H9 (cell line): ENCODE results near the gene BCL11B. TPM values are rescaled to one million over a fixed set of nuclear protein-coding genes. Genes with fewer than 3 reads are reported as not detected.

Source experiments
- DNase-seq: peaks from one replicate; pipeline ENCODE4 v3.0.0-alpha.2; 2017
- H2AFZ ChIP-seq: one replicate; pipeline ENCODE4 v1.6.1; 2013; ENCODE audit warnings: mild to moderate bottlenecking, low read length, control low read depth, moderate library complexity
- H2AK5ac ChIP-seq: 2 replicates; pipeline ENCODE4 v1.6.1; 2013; ENCODE audit warnings: low read length, control low read depth, mixed read lengths; ENCODE audit not compliant: insufficient read length
- H2BK120ac ChIP-seq: one replicate; pipeline ENCODE4 v1.6.1; 2013; ENCODE audit warnings: low read depth, mild to moderate bottlenecking, low read length, control low read depth, inconsistent platforms; ENCODE audit not compliant: poor library complexity, severe bottlenecking
- H2BK12ac ChIP-seq: 2 replicates; pipeline ENCODE4 v1.6.1; 2013; ENCODE audit warnings: low read length, control low read depth, mixed read lengths, low read depth; ENCODE audit not compliant: insufficient read length
- H2BK15ac ChIP-seq: 2 replicates; pipeline ENCODE4 v1.6.1; 2013; ENCODE audit warnings: low read depth, low read length, control low read depth
- H2BK20ac ChIP-seq: one replicate; pipeline ENCODE4 v1.6.1; 2013; ENCODE audit warnings: low read depth, mild to moderate bottlenecking, low read length, control low read depth, inconsistent platforms; ENCODE audit not compliant: poor library complexity, severe bottlenecking
- H2BK5ac ChIP-seq: 2 replicates; pipeline ENCODE4 v1.6.1; 2013; ENCODE audit warnings: low read length, control low read depth, mixed read lengths; ENCODE audit not compliant: insufficient read length
- H3K14ac ChIP-seq: 2 replicates; pipeline ENCODE4 v1.6.1; 2013; ENCODE audit warnings: low read length, control low read depth; ENCODE audit not compliant: insufficient read depth
- H3K18ac ChIP-seq: 2 replicates; pipeline ENCODE4 v1.6.1; 2013; ENCODE audit warnings: low read depth, mild to moderate bottlenecking, mixed read lengths, low read length, control low read depth; ENCODE audit not compliant: insufficient read length
- H3K23ac ChIP-seq: 2 replicates; pipeline ENCODE4 v1.6.1; 2013; ENCODE audit warnings: low read length, control low read depth, mixed read lengths, low read depth; ENCODE audit not compliant: insufficient read length
- H3K23me2 ChIP-seq: 2 replicates; pipeline ENCODE4 v1.6.1; 2013; ENCODE audit warnings: low read depth, mild to moderate bottlenecking, mixed read lengths, low read length, control low read depth; ENCODE audit not compliant: insufficient read length, poor library complexity, severe bottlenecking
- H3K27ac ChIP-seq: 2 replicates; pipeline ENCODE4 v1.5.1; 2013; ENCODE audit warnings: low read length, control low read depth, mixed read lengths, low read depth; ENCODE audit not compliant: insufficient read length
- H3K27me3 ChIP-seq: 2 replicates; pipeline ENCODE4 v1.6.1; 2013; ENCODE audit warnings: low read length, control low read depth, inconsistent platforms; ENCODE audit not compliant: insufficient read depth
- H3K4ac ChIP-seq: 2 replicates; pipeline ENCODE4 v1.6.1; 2013; ENCODE audit warnings: low read depth, mild to moderate bottlenecking, control low read depth, inconsistent platforms, low read length, moderate library complexity
- H3K4me1 ChIP-seq: 2 replicates; pipeline ENCODE4 v1.6.1; 2013; ENCODE audit warnings: low read length, control low read depth, inconsistent platforms; ENCODE audit not compliant: insufficient read depth
- H3K4me2 ChIP-seq: 2 replicates; pipeline ENCODE4 v1.6.1; 2013; ENCODE audit warnings: low read length, control low read depth, mixed read lengths; ENCODE audit not compliant: insufficient read length, insufficient read depth
- H3K56ac ChIP-seq: 2 replicates; pipeline ENCODE4 v1.6.1; 2013; ENCODE audit warnings: low read depth, mild to moderate bottlenecking, mixed read lengths, low read length, control low read depth; ENCODE audit not compliant: insufficient read length
- H3K79me1 ChIP-seq: 2 replicates; pipeline ENCODE4 v1.6.1; 2013; ENCODE audit warnings: low read depth, mild to moderate bottlenecking, moderate library complexity, low read length, control low read depth, inconsistent platforms; ENCODE audit not compliant: insufficient read depth, poor library complexity, severe bottlenecking
- H3K79me2 ChIP-seq: 2 replicates; pipeline ENCODE4 v1.6.1; 2013; ENCODE audit warnings: low read length, control low read depth, inconsistent platforms; ENCODE audit not compliant: insufficient read depth
- H3K9ac ChIP-seq: 2 replicates; pipeline ENCODE4 v1.6.1; 2013; ENCODE audit warnings: low read length, control low read depth, mixed read lengths; ENCODE audit not compliant: insufficient read length; ENCODE audit errors: extremely low read depth
- H3K9me3 ChIP-seq: one replicate; pipeline ENCODE4 v1.6.1; 2013; ENCODE audit warnings: low read depth, low read length, inconsistent platforms; ENCODE audit not compliant: control insufficient read depth
- H3T11ph ChIP-seq: one replicate; pipeline ENCODE4 v1.6.1; 2013; ENCODE audit warnings: mild to moderate bottlenecking, low read length, control low read depth, inconsistent platforms
- H4K20me1 ChIP-seq: one replicate; pipeline ENCODE4 v1.6.1; 2013; ENCODE audit not compliant: control insufficient read depth, insufficient read length, insufficient read depth
- H4K5ac ChIP-seq: 2 replicates; pipeline ENCODE4 v1.6.1; 2013; ENCODE audit warnings: low read depth, mild to moderate bottlenecking, mixed read lengths, low read length, control low read depth; ENCODE audit not compliant: insufficient read length
- H4K8ac ChIP-seq: replicated peaks from 2 replicates; pipeline ENCODE4 v1.6.1; 2013; ENCODE audit warnings: low read length, control low read depth, mixed read lengths, low read depth; ENCODE audit not compliant: insufficient read length
- H4K91ac ChIP-seq: 2 replicates; pipeline ENCODE4 v1.6.1; 2013; ENCODE audit warnings: low read depth, mild to moderate bottlenecking, moderate library complexity, mixed read lengths, low read length, control low read depth; ENCODE audit not compliant: insufficient read length
- H3K27ac Mint-ChIP-seq, 3 experiments: 2 replicates in 2 of 3; 3 replicates in 1 of 3; pipeline ENCODE4 v1.8.0; 2020 to 2021; ENCODE audit warnings: mixed read lengths in 3 of 3, mild to moderate bottlenecking in 1 of 3, moderate library complexity in 1 of 3
- H3K27me3 Mint-ChIP-seq: 2 replicates; pipeline ENCODE4 v1.8.0; 2021; ENCODE audit warnings: low read depth, mild to moderate bottlenecking, moderate library complexity, mixed read lengths
- H3K36me3 Mint-ChIP-seq, 3 experiments: 2 replicates in 2 of 3; 3 replicates in 1 of 3; pipeline ENCODE4 v1.8.0; 2020 to 2021; ENCODE audit warnings: low read depth in 3 of 3, mixed read lengths in 3 of 3; ENCODE audit not compliant: insufficient read depth in 1 of 3
- H3K4me1 Mint-ChIP-seq, 2 experiments: 2 replicates each; pipeline ENCODE4 v1.8.0; 2020; ENCODE audit warnings: mixed read lengths in 2 of 2
- H3K4me3 Mint-ChIP-seq, 2 experiments: 2 replicates in 1 of 2; 3 replicates in 1 of 2; pipeline ENCODE4 v1.8.0; 2020 to 2021; ENCODE audit warnings: mild to moderate bottlenecking in 2 of 2, mixed read lengths in 2 of 2, moderate library complexity in 1 of 2
- H3K9me3 Mint-ChIP-seq, 2 experiments: 2 replicates in 1 of 2; 3 replicates in 1 of 2; pipeline ENCODE4 v1.8.0; 2020; ENCODE audit warnings: mild to moderate bottlenecking in 2 of 2, mixed read lengths in 2 of 2, moderate library complexity in 1 of 2
- CTCF ChIP-seq: fragments of 200-600 bp; sonication (generic); conservative IDR thresholded peaks from 3 replicates; pipeline ENCODE4 v1.8.0; 2021; ENCODE audit warnings: antibody characterized with exemption, mild to moderate bottlenecking
- WGBS: extraction: QIAGEN DNeasy Blood & Tissue Kit; methylation state at CpG from one replicate; pipeline ENCODE4 v1.1.7; 2013; ENCODE audit warnings: missing lambda C conversion rate, low lambda C conversion rate, mixed read lengths; ENCODE audit not compliant: insufficient read length; ENCODE audit errors: extremely low coverage; 5-methylcytosine and 5-hydroxymethylcytosine counted together
- total RNA-seq: library from RNA; stranded (reverse); gene quantifications from 2 replicates; pipeline ENCODE4 v1.2.1, GENCODE V29; 2021

Gene BCL11B
- total RNA-seq, 1 experiment from 2014 or later, result 4.9 TPM

GRCh38 chr14:99209409-99209808 is 62.6 kb downstream of the BCL11B start:
- no peak overlapping the region for H4K8ac ChIP-seq

More at GRCh38 chr14:99209409-99209808, 62.6 kb downstream of the BCL11B start:
- no peak overlapping the region for H2BK20ac ChIP-seq
- H3K79me2 ChIP-seq, result no peaks in the 10 kb centered on the region; the same call in 1 of the 2 replicates
- no peak overlapping the region for H3K27ac ChIP-seq
- no peaks in the 10 kb centered on the region for H3K4me1 ChIP-seq
- H3K56ac ChIP-seq, result no peak overlapping the region
- DNase-seq, result no peak
- H3K9ac ChIP-seq, result no peak overlapping the region
- H3K9me3 ChIP-seq, result no peaks in the 10 kb centered on the region
- Mint-ChIP-seq H3K4me3 (no peak overlapping the region), H3K4me1 (peaks cover 0 to 11% of the 10 kb centered on the region in 2 experiments; a peak in 2 of 4 replicates), H3K9me3 (no peaks in the 10 kb centered on the region), H3K36me3 (no peaks in the 10 kb centered on the region; a peak in 2 of 7 replicates), H3K27me3 (no peaks in the 10 kb centered on the region), H3K27ac (peak overlapping the region in 2 of 3 experiments; percentile 57 to 70; a peak in 2 of 7 replicates)
- H2BK15ac ChIP-seq, result no peak overlapping the region
- H3K4me2 ChIP-seq, result no peak overlapping the region
- no peak overlapping the region for H2BK5ac ChIP-seq
- TF ChIP-seq CTCF, result no peak
- H3K18ac ChIP-seq, result no peak overlapping the region
- H3T11ph ChIP-seq, result no peak overlapping the region
- no peak overlapping the region for H2AK5ac ChIP-seq
- no peak overlapping the region for H2BK12ac ChIP-seq
- no CpG with 5 or more reads among the region's 7 CpGs for WGBS
- no peaks in the 10 kb centered on the region for H3K79me1 ChIP-seq
- no peaks in the 10 kb centered on the region for H3K23me2 ChIP-seq
- no peak overlapping the region for H3K14ac ChIP-seq
- no peak overlapping the region for H2AFZ ChIP-seq
- no peak overlapping the region for H3K4ac ChIP-seq
- no peak overlapping the region for H2BK120ac ChIP-seq
- H4K91ac ChIP-seq, result no peak overlapping the region
- no peak overlapping the region for H4K5ac ChIP-seq
- H3K27me3 ChIP-seq, result no peaks in the 10 kb centered on the region
- H4K20me1 ChIP-seq, result no peaks in the 10 kb centered on the region
- no peak overlapping the region for H3K23ac ChIP-seq
